ENCODE measurements around the gene OR2V1. TPM values are rescaled to one million over a fixed set of nuclear protein-coding genes. Genes with fewer than 3 reads are reported as not detected.

Gene OR2V1
- total and polyA plus RNA-seq, 2 donors (not counting 1 experiment from before 2014, with no cell fraction given) = not detected

GRCh38 chr5:181159286-181160151 is 28.6 kb upstream of the OR2V1 start:
- Mint-ChIP-seq H3K4me1 (peaks cover 25% of the 10 kb centered on the region), H3K4me3 (peak overlapping the region; percentile 70), H3K27me3 (peaks cover 9% of the 10 kb centered on the region), H3K27ac (peak overlapping the region; percentile 85), H3K9me3 (ENCODE audit: insufficient read depth) (no peaks in the 10 kb centered on the region)
- no peaks in the 10 kb centered on the region for H4K20me1 ChIP-seq (ENCODE audit: control insufficient read depth, insufficient read depth, low read length, poor library complexity, severe bottlenecking)
- intact Hi-C loops (cut with micrococcal nuclease) = loop anchor here (1.0 to 10.0 kb wide), 8 partner anchors 14 to 375 kb away; partner anchors contain the start of genes MGAT1, TRIM52 and ZFP62
- H3K4me2 ChIP-seq (replicated peaks; ENCODE audit: low read depth, low read length, poor library complexity, severe bottlenecking) = peak overlapping the region; percentile 68
- H3K36me3 ChIP-seq (replicated peaks in 1 of 2; ENCODE audit: control extremely low read depth in 1 of 2, control insufficient read depth in 1 of 2, extremely low read depth in 1 of 2, insufficient read depth in 2 of 2, low read length in 1 of 2) = no peaks in the 10 kb centered on the region
- WGBS (ENCODE audit: insufficient coverage) = 71% methylated on average over 14 of the region's 20 CpGs
- no peak overlapping the region for H3K9ac ChIP-seq (ENCODE audit: low read length)
- H3K79me2 ChIP-seq (ENCODE audit: control insufficient read depth, insufficient read depth, low read length) = no peaks in the 10 kb centered on the region
- H3K4me3 ChIP-seq (ENCODE audit: control extremely low read depth in 1 of 5, extremely low read depth in 1 of 5, insufficient read depth in 1 of 5, low read depth in 2 of 5, low read length in 4 of 5) = peak overlapping the region in 2 of 5 experiments; percentile 47 to 58
- H3K27me3 ChIP-seq (replicated peaks in 1 of 4; ENCODE audit: control extremely low read depth in 1 of 4, control insufficient read depth in 3 of 4, insufficient read depth in 4 of 4, low read length in 3 of 4) = peaks cover 0 to 35% (median 3%) of the 10 kb centered on the region in 4 experiments
- no peak for TF ChIP-seq EZH2 (IDR thresholded peaks at IDR 0.05; ENCODE audit: borderline replicate concordance, insufficient read depth, low read depth, low read length, poor library complexity, severe bottlenecking)
- TF ChIP-seq CTCF (IDR thresholded peaks at IDR 0.05) = peak; percentile 96
- ChIA-PET POLR2A (interaction anchor here (1.1 kb wide), 1 partner anchor 32 kb away, joined by 3 read pairs; no protein-coding TSS in a partner anchor), CTCF (interaction anchor here (0.6 to 1.7 kb wide), 9 partner anchors 13 to 372 kb away, joined by 3 to 6 read pairs (median 3); no protein-coding TSS in a partner anchor)
- peaks cover 0 to 24% (median 0%) of the 10 kb centered on the region in 3 donors for H3K9me3 ChIP-seq (ENCODE audit: control extremely low read depth in 1 of 3, control insufficient read depth in 2 of 3, insufficient read depth in 1 of 3, low read length in 2 of 3)
- ATAC-seq (ENCODE audit: low read depth) = peak; percentile 76
- H3K4me1 ChIP-seq (ENCODE audit: control insufficient read depth in 2 of 2, insufficient read depth in 2 of 2, low read length in 2 of 2) = peaks cover 17 to 29% of the 10 kb centered on the region in 2 donors
- H3K27ac ChIP-seq (ENCODE audit: low read length in 2 of 2) = peak overlapping the region; percentile 77 to 90
- DNase-seq = peak; percentile 89
- no peak overlapping the region for H2AFZ ChIP-seq (ENCODE audit: insufficient read depth, low read depth, low read length, poor library complexity, severe bottlenecking)

All from B cell (primary cell).